ENCODE results near the gene CHI3L1. TPM values are rescaled to one million over a fixed set of nuclear protein-coding genes. Genes with fewer than 3 reads are reported as not detected.

Gene CHI3L1
- total RNA-seq, 2 donors from 2014 or later = 0.68 to 5.0 TPM

GRCh38 chr1:203182387-203182953, 4.0 kb downstream of the CHI3L1 start:
- ATAC-seq (ENCODE audit: insufficient number of reproducible peaks, low FRiP score, low read depth) (no peak), DNase-seq (ENCODE audit: low spot score) (no peak)
- no peaks in the 10 kb centered on the region for H3K36me3 ChIP-seq
- no peak overlapping the region for H3K4me3 ChIP-seq
- no peaks in the 10 kb centered on the region for H3K9me3 ChIP-seq
- H3K27ac ChIP-seq = no peak overlapping the region
- no peaks in the 10 kb centered on the region for H3K4me1 ChIP-seq (ENCODE audit: control insufficient read depth in 1 of 2, low read depth in 2 of 2)
- TF ChIP-seq CTCF (IDR thresholded peaks at IDR 0.05) = no peak
- no peaks in the 10 kb centered on the region for H3K27me3 ChIP-seq (replicated peaks; ENCODE audit: insufficient read depth)

DNA sequence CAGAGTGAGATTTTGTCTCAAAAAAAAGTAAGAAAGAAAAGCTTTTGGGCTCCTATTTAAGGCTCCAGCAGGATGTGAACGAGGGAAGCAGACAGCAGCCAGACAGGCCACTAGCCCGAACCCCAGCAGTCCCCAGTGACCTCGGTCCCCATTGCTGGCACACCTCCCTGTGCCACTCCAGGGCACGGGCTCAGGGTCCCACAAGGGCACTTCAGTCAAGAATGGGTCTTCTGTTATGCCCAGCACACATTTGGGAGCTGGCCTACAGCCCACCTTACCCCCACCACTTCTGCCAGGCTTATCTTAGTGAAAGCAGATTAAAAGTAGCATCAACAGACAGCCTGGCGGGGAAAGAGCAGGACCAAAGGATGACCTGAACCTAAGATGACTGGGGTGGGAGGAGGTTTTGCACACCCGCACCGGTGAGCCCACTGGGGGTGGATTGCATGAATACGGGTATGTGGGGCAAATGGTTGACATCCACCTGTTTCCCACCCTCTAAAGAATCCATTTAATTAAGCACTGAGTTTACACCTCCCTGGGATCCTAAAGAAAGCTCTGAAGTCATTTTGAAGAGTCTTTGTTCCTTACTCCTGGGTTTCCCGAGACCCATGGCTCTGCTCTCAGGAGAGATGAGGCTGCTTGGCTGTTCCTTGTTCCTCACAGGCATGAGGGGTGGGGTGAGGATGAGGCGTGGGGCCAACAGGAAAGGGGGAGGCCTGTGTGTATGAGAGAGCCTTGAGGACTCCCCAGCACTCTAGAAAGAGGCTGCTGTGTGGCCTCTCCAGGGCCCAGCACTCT, 4.7 kb downstream of the CHI3L1 start:
- Histone ChIP-seq H3K27ac (no peak overlapping the region), H3K9me3 (no peaks in the 10 kb centered on the region), H3K36me3 (no peaks in the 10 kb centered on the region), H3K27me3 (replicated peaks; ENCODE audit: insufficient read depth) (no peaks in the 10 kb centered on the region), H3K4me1 (ENCODE audit: control insufficient read depth in 1 of 2, low read depth in 2 of 2) (no peaks in the 10 kb centered on the region), H3K4me3 (no peak overlapping the region)
- ATAC-seq (ENCODE audit: insufficient number of reproducible peaks, low FRiP score, low read depth) (no peak), DNase-seq (ENCODE audit: low spot score) (no peak)
- no peak for TF ChIP-seq CTCF (IDR thresholded peaks at IDR 0.05)

DNA sequence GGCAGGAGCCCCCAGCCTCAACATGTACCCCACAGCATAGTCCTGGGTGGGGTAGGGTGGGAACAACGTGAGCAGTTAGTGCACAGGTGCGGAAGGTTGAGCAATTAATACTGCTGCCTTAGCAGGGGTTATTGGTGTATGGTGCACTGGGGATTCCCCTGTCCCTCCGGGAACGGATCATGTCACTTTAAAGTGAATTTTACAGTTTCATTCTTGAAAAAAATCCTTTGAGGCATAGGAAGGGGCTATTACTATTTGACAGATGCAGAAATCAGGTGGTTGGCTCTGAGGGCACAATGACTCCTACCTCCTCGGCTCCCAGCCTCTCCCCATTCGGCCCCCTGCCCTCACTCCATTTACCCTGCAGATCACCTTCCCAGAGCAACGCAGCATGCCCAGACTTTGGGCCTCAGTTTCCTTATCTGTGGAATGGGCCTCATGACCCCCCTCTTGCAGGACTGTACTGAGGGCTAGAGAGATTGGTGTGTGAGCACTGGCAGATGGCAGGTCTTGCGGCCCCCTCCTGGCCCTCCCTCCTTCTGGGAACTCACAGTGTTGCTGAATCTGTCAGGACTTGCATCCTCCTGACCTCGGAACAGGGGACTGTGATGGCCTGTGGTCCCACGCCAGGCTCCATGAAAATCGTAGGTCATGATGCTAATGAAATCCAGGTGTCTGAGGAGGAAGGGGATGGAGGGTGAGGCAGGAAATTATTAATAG, 5.7 kb downstream of the CHI3L1 start:
- H3K27me3 ChIP-seq (replicated peaks; ENCODE audit: insufficient read depth) = no peaks in the 10 kb centered on the region
- H3K36me3 ChIP-seq = no peaks in the 10 kb centered on the region
- H3K4me3 ChIP-seq = no peak overlapping the region
- no peak overlapping the region for H3K27ac ChIP-seq
- TF ChIP-seq CTCF (IDR thresholded peaks at IDR 0.05) = no peak
- no peaks in the 10 kb centered on the region for H3K4me1 ChIP-seq (ENCODE audit: control insufficient read depth in 1 of 2, low read depth in 2 of 2)
- no peak for DNase-seq (ENCODE audit: low spot score)
- ATAC-seq (ENCODE audit: insufficient number of reproducible peaks, low FRiP score, low read depth) = no peak
- no peaks in the 10 kb centered on the region for H3K9me3 ChIP-seq

DNA sequence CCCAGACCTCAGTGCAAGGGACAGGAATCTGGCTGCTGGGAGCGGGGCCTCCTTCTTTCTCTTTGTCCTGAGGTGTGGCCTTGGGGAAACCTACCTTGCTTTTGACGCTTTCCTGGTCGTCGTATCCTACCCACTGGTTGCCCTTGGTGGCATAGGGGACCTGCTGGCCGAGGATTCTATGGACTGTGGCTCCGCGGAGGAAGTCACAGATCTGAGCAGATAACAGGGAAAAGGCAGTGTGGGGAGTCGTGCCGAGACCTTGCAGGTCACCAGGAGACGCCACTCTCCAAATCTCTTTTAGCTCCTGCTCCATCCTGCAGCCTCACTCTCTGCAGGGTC, 6.9 kb downstream of the CHI3L1 start:
- Histone ChIP-seq H3K9me3 (no peaks in the 10 kb centered on the region), H3K27ac (no peak overlapping the region), H3K4me3 (no peak overlapping the region), H3K36me3 (no peaks in the 10 kb centered on the region), H3K4me1 (ENCODE audit: control insufficient read depth in 1 of 2, low read depth in 2 of 2) (no peaks in the 10 kb centered on the region), H3K27me3 (replicated peaks; ENCODE audit: insufficient read depth) (no peaks in the 10 kb centered on the region)
- DNase-seq (ENCODE audit: low spot score) (no peak), ATAC-seq (ENCODE audit: insufficient number of reproducible peaks, low FRiP score, low read depth) (no peak)
- TF ChIP-seq CTCF (IDR thresholded peaks at IDR 0.05) = no peak
